Measurements from ENCODE around the gene POP4. TPM values are rescaled to one million over a fixed set of nuclear protein-coding genes. Genes with fewer than 3 reads are reported as not detected.

Gene POP4
- total and polyA plus RNA-seq, 2 of the 13 experiments (the other 11 are each of a cell fraction or from before 2014, with no cell fraction given): 32.2 to 84.0 TPM

GRCh38 chr19:29665215-29665825 lies 59.2 kb downstream of the POP4 start, which contains the start of gene PLEKHF1 (continued):
- TF ChIP-seq ZNF296 (CRISPR knock-in tag; conservative IDR thresholded peaks at IDR 0.05) (no peak), ZNF432 (CRISPR knock-in tag; IDR thresholded peaks at IDR 0.05; ENCODE audit: borderline replicate concordance) (no peak), ZNF446 (CRISPR knock-in tag; IDR thresholded peaks at IDR 0.05) (no peak), HNF4A (CRISPR knock-in tag; IDR thresholded peaks at IDR 0.05) (0 out of 2 replicates have a peak, but pooled peaks have one; percentile 2), YEATS2 (CRISPR knock-in tag; IDR thresholded peaks at IDR 0.05; ENCODE audit: borderline replicate concordance) (no peak), SALL1 (CRISPR knock-in tag; IDR thresholded peaks at IDR 0.05) (no peak; the same call in 1 of the 2 replicates), ZNF660 (CRISPR knock-in tag; IDR thresholded peaks at IDR 0.05; ENCODE audit: borderline replicate concordance, low read depth) (no peak), ZNF484 (CRISPR knock-in tag; IDR thresholded peaks at IDR 0.05; ENCODE audit: borderline replicate concordance, low read depth) (no peak), MEIS2 (CRISPR knock-in tag; IDR thresholded peaks at IDR 0.05) (no peak), FOXA3 (CRISPR knock-in tag; IDR thresholded peaks at IDR 0.05) (peak; percentile 21; the same call in 1 of the 2 replicates), ZNF496 (CRISPR knock-in tag; IDR thresholded peaks at IDR 0.05; ENCODE audit: insufficient replicate concordance) (no peak), ZNF18 (CRISPR knock-in tag; IDR thresholded peaks at IDR 0.05; ENCODE audit: insufficient replicate concordance) (no peak), ZIK1 (CRISPR knock-in tag; IDR thresholded peaks at IDR 0.05; ENCODE audit: borderline replicate concordance, low read depth) (peak; percentile 74), ZNF768 (CRISPR knock-in tag; IDR thresholded peaks at IDR 0.05) (0 out of 2 replicates have a peak, but pooled peaks have one; percentile 4), KDM3A (CRISPR knock-in tag; IDR thresholded peaks at IDR 0.05; ENCODE audit: low read depth) (0 out of 2 replicates have a peak, but pooled peaks have one; percentile 4), ZNF563 (CRISPR knock-in tag; IDR thresholded peaks at IDR 0.05) (0 out of 2 replicates have a peak, but pooled peaks have one; percentile 56), ZNF12 (CRISPR knock-in tag; IDR thresholded peaks at IDR 0.05) (no peak), POLR2A (IDR thresholded peaks at IDR 0.05; ENCODE audit: insufficient read depth in 1 of 2, low read depth in 2 of 2, low read length in 2 of 2) (0 out of 4 replicates have a peak, but pooled peaks of 1 of the 2 experiments have one; percentile 27), RARA (CRISPR knock-in tag; IDR thresholded peaks at IDR 0.05) (peak; percentile 10; the same call in 1 of the 2 replicates), GABPA (IDR thresholded peaks at IDR 0.05; ENCODE audit: low read depth, low read length) (peak; percentile 37; the same call in 1 of the 2 replicates), GABPA (CRISPR knock-in tag; IDR thresholded peaks at IDR 0.05; ENCODE audit: low read depth) (no peak), MAFF (IDR thresholded peaks at IDR 0.05; ENCODE audit: low read depth, low read length) (no peak), TERF1 (CRISPR knock-in tag; IDR thresholded peaks at IDR 0.05) (no peak), GTF3A (CRISPR knock-in tag; conservative IDR thresholded peaks at IDR 0.05) (no peak)
